HG02588 (cell line): ENCODE results near the gene DOCK4.

Experiments used
- ATAC-seq: cut with Tn5 transposase; IDR thresholded peaks from one replicate; pipeline ENCODE4 v1.9.1; 2021; ENCODE audit warnings: mild to moderate bottlenecking, moderate library complexity; ENCODE audit not compliant: unreplicated experiment

The DOCK4 gene

DNA sequence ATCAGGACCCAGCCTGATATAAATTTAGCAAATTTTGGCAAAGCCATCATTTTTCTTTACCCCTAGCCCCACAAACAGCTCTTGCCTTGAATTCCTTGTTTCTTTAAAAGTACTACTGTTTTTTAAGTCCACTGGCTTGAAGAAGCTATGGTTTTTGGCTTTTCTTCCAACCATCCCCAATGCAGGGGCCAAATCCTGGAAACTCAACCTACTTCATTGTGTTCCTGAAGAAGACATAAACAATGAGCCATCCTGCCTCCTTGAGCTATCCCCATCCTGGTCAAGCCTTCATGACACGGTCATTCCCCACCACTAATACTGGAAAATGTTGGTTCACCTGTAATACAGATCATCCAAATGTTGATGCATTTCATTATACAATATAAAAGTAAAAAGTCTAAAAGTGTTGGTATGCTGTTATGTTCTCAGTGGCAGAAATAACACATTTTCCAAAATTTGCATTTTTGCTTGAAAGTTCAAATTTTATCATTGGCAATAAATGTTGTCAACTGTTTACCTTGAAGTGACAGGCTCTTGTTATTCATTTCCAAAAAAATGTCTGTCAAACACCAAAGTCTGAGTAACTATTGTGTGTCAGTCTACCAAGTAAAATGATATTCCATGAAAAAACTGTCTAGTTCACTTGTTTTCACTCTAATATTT is 92.2 kb downstream of the DOCK4 start:
- no peak for ATAC-seq

- ATAC-seq = no peak
Measured at GRCh38 chr7:112112822-112113255, 93.4 kb downstream of the DOCK4 start.

GRCh38 chr7:112110651-112111050 is 95.5 kb downstream of the DOCK4 start:
- ATAC-seq = no peak

GRCh38 chr7:112110175-112110574 is 96.0 kb downstream of the DOCK4 start:
- no peak for ATAC-seq

GRCh38 chr7:112108981-112109380 is 97.2 kb downstream of the DOCK4 start:
- no peak for ATAC-seq

DNA sequence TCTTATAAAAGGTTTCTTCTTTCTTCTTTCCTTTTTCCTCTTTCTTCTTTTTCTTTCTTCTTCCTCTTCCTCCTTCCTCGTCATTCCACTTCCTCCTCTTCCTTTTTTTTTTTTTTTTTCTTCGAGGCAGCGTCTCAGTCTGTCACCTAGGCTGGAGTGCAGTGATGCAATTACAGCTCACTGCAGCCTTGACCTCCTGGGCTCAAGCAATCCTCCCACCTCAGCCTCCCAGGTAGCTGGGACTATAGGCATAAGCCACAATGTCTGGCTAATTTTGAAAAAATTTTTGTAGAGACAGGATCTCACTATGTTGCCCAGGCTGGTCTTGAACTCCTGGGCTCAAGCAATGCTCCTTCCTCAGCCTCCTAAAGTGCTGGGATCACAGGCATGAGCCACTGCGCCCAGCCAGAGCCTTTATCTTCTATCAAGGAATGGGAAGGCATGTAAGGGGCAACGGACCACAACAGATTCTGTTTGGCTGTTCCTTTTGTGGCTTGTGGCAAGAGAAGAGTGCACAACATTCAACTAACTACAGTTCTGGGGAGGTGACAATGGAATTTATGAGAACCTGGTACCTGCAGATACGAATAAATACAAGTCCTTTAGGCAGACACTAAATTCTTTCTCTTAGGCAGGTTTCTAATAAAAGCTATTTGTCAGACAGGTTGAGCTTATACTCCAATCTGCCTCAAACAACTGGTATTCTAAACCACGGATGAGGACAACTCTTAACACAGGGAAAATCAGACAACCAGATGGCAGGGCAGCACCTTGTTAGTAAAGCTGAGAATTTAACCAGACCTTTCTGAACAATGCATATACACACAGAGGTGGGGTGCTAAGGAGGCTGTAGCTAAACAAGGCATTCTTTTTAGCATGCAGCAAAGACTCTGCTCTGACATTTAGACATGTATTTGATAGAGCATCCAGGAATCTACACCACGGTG is 100.3 kb downstream of the DOCK4 start:
- ATAC-seq = no peak

DNA sequence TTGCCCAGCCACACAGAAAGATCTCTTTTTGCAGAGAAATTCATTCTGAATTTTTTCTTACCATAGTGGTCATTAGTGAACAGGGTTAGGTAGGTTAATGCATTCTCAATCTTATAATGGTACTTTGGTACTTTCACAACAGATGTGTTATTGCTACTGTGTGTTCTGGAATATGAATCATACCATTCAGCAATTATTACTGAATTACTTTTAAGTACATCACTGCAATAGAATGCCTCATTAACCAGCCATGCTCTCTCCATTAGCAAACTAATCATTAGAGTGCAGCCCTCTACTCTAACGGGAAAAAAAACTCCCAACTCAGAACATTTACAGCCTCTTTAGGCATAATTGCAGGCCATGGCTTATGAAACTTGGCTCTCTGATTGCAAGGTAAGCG is 102.1 kb downstream of the DOCK4 start:
- no peak for ATAC-seq

DNA sequence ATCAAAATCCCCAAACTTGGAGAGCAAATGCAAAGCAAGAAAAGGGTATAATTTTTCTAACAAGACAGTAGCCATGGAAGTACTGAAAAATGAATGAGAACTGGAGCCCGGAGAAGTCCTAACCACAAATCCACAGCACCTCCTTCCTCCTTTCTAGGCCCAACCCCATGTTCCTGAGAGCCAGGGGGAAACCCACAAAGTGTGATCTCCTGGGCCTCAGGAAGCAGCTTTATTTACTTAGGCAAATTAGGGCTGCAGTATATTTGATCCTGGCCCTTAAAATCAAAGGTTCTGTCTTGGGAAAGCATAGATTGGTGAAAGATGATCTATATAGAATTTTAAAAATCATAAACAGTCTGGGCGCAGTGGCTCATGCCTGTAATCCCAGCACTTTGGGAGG is 103.0 kb downstream of the DOCK4 start:
- ATAC-seq = no peak

DNA sequence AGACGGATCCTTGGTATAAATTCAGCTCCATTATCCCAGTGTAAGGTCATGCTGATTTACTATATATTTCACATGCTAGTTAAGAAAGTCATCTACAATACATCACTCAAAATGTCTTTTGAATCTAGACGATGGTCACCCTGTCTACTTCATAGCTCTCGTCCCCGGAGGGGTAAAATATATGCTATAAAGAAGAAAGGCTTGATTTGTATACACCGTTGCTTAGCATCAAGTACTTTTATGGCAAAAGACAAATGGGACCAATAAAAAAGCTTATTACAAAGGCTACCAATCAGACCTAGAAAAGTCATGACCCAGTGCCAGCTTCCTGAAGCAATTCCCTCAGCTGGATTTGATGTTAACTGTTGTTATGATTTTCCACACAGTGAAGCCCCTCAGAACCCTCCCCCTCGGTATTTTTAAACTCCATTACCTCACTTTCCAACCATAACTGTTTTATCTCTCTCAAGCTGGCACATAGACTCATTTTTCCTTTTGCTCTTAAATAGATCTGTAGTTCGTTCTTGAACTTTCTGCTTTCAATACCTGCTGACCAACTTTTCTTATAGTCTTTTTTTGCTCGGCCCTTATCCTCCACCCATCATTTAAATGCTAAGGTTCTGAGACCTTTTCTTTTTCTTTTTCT is 104.9 kb downstream of the DOCK4 start:
- no peak for ATAC-seq

- ATAC-seq = no peak
Measured at GRCh38 chr7:112097524-112097923, 108.7 kb downstream of the DOCK4 start.

DNA sequence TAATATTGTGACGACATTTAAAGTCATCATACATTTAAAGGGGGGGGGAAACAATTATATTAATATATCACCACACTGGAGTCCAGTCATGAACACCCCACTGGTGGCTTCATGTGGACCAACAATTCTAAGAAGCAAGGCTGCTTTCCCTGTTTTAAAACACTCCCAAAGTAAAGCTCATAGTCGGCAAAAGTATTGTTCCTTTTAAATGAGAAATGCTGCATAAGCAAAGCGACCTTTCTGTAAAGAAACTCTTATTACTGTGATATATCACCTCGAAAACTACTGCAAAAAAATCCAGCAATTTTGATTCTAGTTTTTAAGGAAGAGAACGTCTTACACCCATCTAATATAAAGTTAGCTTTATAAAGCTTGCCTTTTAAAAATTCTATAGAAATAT is 112.8 kb downstream of the DOCK4 start:
- no peak for ATAC-seq

GRCh38 chr7:112092709-112093395 is 113.3 kb downstream of the DOCK4 start:
- no peak for ATAC-seq

DNA sequence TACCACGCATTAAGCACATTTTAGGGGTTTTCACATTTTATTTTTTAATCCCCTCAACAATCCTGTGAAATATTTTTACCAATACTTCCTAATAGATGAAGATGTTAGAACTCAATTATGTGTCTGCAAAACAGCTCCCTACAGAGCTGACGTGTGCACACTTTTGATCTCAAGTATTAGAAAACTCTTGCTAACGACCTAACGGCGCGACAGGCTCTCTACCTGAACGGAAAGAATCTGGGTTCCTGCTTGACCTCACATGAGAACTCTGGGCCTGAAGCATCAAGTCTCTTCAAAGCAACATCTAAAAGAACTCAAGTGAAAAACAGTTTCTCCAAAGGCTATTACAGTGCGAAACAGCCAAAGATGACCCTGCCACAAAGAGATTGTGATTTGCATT is 113.9 kb downstream of the DOCK4 start:
- no peak for ATAC-seq

DNA sequence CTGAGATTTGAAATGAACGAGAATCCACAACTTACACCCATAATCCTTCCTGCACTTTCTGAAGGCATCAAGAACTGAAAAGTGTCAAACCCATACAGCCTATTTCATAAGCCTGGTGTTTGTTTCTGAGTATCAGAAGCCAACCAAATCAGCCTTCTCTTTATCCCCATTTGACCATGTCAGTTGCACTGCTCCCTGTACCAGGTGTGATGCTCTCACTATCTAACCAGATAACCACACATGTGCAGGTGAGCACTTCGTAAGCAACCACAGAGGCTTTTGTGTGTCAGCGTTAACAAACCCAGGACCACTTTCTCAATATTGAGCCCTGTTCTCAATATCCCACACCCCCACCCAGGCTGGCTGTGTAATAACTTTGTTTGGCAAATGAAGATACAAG is 114.4 kb downstream of the DOCK4 start:
- no peak for ATAC-seq

DNA sequence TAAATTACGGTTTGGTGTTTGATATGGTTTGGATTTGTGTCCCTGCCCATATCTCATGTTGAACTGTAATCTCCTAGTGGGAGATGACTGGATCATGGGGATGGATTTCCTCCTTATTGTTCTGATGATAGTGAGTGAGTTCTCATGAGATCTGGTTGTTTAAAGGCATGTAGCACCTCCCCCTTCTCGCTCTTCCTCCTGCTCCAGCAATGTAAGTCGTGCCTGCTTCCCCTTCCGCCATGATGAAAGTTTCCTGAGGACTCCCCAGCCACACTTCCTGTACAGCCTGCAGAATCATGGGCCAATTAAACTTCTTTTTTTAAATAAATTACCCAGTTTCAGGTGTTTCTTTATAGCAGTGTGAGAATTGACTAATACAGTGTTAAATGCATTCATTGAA is 116.6 kb downstream of the DOCK4 start:
- ATAC-seq = no peak

DNA sequence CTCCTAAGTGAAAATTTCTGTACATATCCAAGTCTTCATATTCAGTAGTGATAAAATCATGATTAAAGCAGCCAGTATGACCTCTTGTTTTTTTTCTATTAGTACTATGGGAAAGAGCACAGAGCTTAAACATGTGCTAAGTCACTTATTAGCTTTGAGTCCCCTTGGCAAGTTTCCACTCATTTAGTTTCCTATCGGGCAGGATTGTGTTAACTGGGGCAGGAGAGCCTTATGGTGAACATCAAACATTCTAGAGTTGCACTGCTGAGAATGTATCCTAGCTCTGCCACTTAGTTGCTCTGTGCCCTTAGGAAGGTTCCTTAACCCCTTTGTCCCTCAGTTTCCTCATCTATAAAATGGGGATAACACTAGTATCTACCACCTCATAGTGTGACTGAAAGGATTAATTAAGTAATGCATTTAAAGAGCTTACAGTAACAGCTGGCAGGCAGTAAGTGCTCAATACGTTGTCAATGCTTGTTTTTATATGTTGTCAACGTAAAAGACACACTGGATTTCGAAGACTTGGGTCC is 117.6 kb downstream of the DOCK4 start:
- no peak for ATAC-seq

DNA sequence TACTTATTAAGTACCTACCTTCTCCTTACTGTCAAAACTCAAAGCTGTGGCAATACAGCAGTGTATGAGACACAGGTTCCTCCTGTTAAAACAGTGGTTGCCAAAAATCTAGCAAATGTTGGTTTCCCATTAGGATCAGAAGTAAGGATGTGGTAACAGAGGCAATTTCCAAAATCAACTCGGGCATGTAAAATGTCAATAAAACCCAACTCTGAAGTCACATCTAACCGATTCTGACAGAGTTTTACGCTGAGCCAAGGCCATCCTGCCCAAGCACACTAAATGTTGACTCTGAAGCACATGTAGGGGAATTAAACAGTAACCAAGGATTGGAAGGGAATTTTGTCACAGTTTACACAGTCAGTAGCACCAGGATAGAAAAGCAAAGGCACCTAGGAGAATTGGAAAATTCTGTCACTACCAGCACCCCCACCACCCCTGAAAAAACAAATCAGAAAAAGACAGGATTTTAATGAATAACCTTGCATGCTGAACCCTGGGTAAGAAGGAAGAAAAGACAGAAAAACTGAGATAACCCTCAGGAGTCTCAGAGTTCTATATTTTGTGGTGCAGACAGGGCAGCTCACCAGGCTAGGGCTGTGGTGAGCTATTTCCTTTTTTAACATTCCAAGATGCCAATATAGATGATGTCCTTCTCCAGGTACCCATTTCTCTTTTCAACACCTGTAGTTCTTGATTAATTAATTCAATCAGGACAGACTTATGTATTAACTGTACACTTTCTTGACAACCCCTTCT is 119.5 kb downstream of the DOCK4 start:
- no peak for ATAC-seq

- ATAC-seq = peak; percentile 71
Measured at GRCh38 chr7:112084520-112084971, 121.7 kb downstream of the DOCK4 start.

DNA sequence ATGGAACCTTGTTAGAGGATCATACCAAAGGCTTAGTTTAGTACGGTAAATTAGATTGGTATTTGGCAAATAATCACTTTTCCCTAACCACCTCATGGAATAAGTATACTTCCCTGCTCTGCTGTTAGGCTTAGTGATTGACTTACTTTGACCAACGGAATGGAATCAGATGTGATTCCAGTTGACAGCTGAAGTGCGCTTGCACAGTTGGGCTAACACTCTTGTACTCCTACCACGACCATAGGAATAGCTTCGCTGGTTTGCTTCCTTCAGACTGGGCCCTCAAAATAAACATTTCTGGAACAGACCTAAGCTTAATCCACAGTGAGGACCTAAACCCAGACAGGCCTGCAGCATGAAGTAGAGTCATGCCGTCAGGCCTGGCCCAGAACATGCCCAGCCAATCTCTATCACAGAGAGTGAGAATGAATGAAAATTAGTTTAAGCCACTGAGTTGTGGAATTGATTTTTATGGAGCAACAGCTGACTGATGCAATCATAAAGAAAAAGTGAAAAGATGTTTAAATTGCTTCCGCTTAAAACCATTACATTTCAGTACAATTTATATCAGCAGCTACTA is 122.3 kb downstream of the DOCK4 start:
- no peak for ATAC-seq

DNA sequence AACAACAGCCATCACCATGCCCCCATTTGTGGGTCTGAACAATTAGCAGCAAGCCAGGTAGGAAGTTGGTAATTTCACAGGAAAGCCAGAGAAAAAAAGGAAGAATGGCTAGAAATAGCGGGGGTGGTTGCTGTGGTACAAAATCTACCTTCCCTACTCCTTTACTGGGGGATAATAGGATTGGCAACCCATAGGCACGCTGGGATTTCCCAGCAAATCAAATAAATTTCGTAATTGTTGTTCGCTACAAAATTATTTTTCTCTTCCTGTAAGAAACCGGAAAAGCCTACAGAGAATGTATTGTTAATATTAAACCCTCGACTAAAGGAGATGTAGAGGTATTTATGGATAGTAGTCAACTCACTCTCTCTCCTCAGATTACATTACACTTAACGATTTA is 123.9 kb downstream of the DOCK4 start:
- no peak for ATAC-seq
